H1 (cell line): Measurements from ENCODE around the gene YBX3. TPM values are rescaled to one million over a fixed set of nuclear protein-coding genes. Genes with fewer than 3 reads are reported as not detected.

ENCODE experiments used
- ASH2L ChIP-seq: fragments of 200-600, 300-600 bp; sonication (generic); IDR thresholded peaks from one replicate; pipeline ENCODE4 v1.7.1; 2017; ENCODE audit warnings: low read length
- BACH1 ChIP-seq: IDR thresholded peaks from 2 replicates; pipeline ENCODE4 v1.6.1; 2012; ENCODE audit warnings: low read length, improper control_type of control experiment
- FOSL1 ChIP-seq: IDR thresholded peaks from 2 replicates; pipeline ENCODE4 v1.6.1; 2011; ENCODE audit warnings: mild to moderate bottlenecking, low read depth, low read length, moderate library complexity; ENCODE audit not compliant: insufficient read depth
- GABPA ChIP-seq: IDR thresholded peaks from 2 replicates; pipeline ENCODE4 v1.6.1; 2011; ENCODE audit warnings: mild to moderate bottlenecking, low read length, moderate library complexity, borderline replicate concordance; ENCODE audit not compliant: insufficient read depth
- PHF8 ChIP-seq: fragments of 200-600 bp; sonication (generic); conservative IDR thresholded peaks from 2 replicates; pipeline ENCODE4 v1.7.1; 2012; ENCODE audit warnings: low read depth, mild to moderate bottlenecking, inconsistent platforms, low read length, moderate library complexity
- POLR2A ChIP-seq, 2 experiments: IDR thresholded peaks; 1 replicate in 1 of 2; 2 replicates in 1 of 2; pipeline ENCODE4 v1.6.1; 2011; ENCODE audit warnings: low read depth in 2 of 2, low read length in 2 of 2, mild to moderate bottlenecking in 2 of 2; ENCODE audit errors: control extremely low read depth in 1 of 2
- POLR2AphosphoS5 ChIP-seq: IDR thresholded peaks from 2 replicates; pipeline ENCODE4 v1.6.1; 2011; ENCODE audit warnings: low read depth, low read length
- RBBP5 ChIP-seq: IDR thresholded peaks from 2 replicates; pipeline ENCODE4 v1.7.1; 2012; ENCODE audit warnings: low read depth, mild to moderate bottlenecking, inconsistent platforms, low read length, moderate library complexity, borderline replicate concordance
- SIN3A ChIP-seq, 2 experiments: IDR thresholded peaks in 1 of 2; conservative IDR thresholded peaks in 1 of 2; 2 replicates each; pipeline ENCODE4 v1.6.1; 2011 to 2012; ENCODE audit warnings: low read length in 2 of 2, improper control_type of control experiment in 1 of 2, low read depth in 1 of 2, mild to moderate bottlenecking in 1 of 2
- TAF1 ChIP-seq: IDR thresholded peaks from 2 replicates; pipeline ENCODE4 v1.6.1; 2011; ENCODE audit warnings: mild to moderate bottlenecking, low read depth, low read length
- TAF7 ChIP-seq: optimal IDR thresholded peaks from 2 replicates; pipeline ENCODE3; 2011; ENCODE audit warnings: low read depth, mild to moderate bottlenecking, inconsistent platforms, low read length, moderate library complexity, borderline replicate concordance
- TBP ChIP-seq: IDR thresholded peaks from 2 replicates; pipeline ENCODE4 v1.6.1; 2011; ENCODE audit warnings: low read depth, low read length, improper control_type of control experiment
- YY1 ChIP-seq: IDR thresholded peaks from 2 replicates; pipeline ENCODE4 v1.6.1; 2011; ENCODE audit warnings: low read depth, mild to moderate bottlenecking, low read length
- polyA plus RNA-seq, 7 experiments: library from polyadenylated mRNA; depleted of rRNA in 3 of 7; stranded (reverse) in 5 of 7; unstranded in 2 of 7; fragments of >200 nt in 5 of 7; fragments of 200-250 nt in 2 of 7; gene quantifications; 1 replicate in 5 of 7; 2 replicates in 1 of 7; 4 replicates in 1 of 7; pipeline versions ENCODE4 v1.2.1 to v1.2.3, GENCODE V29; 2011 to 2013; ENCODE audit warnings: missing spikeins in 2 of 7, mixed read lengths in 2 of 7
- total RNA-seq: library from RNA; stranded (reverse); fragmentation: NEBNext Ultra II Directional; extraction: Animal tissue kit (Norgen Biotek cat#: 25700); gene quantifications from 2 replicates; pipeline ENCODE4 v1.2.1, GENCODE V29; 2021
- TF ChIP-seq, protein P1 (sequence below): IDR thresholded peaks from 2 replicates; pipeline ENCODE4 v1.6.1; 2012; ENCODE audit warnings: inconsistent platforms

YBX3 gene
- total and polyA plus RNA-seq, 2 of the 8 experiments (the other 6 are each of a cell fraction or from before 2014, with no cell fraction given) = 83.1 to 480 TPM

DNA sequence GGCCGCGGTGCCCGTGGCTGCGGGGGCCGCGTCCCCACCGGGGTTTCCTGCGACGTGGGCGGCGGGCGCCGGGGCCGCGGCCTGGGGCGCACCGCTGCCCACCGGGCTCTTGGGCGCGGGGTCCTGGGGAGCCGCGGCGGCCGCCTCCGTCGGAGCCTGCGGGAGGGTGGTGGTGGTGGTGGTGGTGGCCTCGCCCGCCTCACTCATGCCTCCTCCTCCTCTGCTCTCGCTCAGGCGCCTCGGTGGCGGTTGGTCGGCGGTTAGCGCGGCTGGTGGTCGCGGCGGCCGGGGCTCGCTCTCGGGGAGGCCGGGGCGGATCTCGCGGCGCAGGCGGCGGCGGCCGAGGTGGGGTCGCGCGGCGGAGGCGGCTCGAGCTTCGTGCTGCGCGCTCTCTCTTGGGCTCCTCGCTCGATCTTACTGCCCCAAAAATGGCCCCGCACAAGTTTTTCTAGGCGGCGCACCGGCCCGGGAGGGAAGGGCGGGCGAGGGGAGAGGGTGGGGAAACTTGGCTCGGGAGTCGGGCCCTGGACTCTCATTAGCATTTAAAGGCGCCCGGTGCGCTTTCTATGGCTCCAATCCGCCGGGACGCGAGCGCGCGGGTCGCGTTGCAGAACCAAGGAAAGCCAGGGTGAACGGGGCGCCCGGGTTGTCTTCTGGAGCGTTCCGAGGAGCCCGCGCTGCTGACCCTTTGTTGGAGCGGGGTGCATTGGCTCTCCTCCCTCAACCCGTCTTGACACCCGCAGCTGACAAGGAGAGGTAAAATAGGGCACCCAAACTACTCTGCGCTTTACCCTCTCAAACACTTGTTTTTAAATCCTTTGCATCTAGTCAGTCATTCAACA, at the start of gene YBX3 (continued):
- TF ChIP-seq YY1 (peak; percentile 85), FOSL1 (no peak), POLR2A (IDR thresholded peaks at IDR 0.05; ENCODE audit: control extremely low read depth in 1 of 2, low read depth in 2 of 2, low read length in 2 of 2) (peak; percentile 35 to 45; a peak in 2 of 3 replicates), TAF1 (peak; percentile 85), ASH2L (peak; percentile 63), BACH1 (peak; percentile 19; the same call in 1 of the 2 replicates), POLR2AphosphoS5 (0 out of 2 replicates have a peak, but pooled peaks have one; percentile 55), RBBP5 (0 out of 2 replicates have a peak, but pooled peaks have one; percentile 27), PHF8 (peak; percentile 47; the same call in 1 of the 2 replicates), TBP (peak; percentile 84), SIN3A (conservative IDR thresholded peaks at IDR 0.05 in 1 of 2, IDR thresholded peaks at IDR 0.05 in 1 of 2; ENCODE audit: low read depth in 1 of 2, low read length in 2 of 2) (peak in 1 of 2 experiments; percentile 72; a peak in 1 of 4 replicates), GABPA (no peak), TAF7 (peak; percentile 76)
- TF ChIP-seq, protein P1, sequence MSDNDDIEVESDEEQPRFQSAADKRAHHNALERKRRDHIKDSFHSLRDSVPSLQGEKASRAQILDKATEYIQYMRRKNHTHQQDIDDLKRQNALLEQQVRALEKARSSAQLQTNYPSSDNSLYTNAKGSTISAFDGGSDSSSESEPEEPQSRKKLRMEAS = 0 out of 2 replicates have a peak, but pooled peaks have one; percentile 34
